Tibial artery (tissue), 4 donors: ENCODE data around the gene EXOC6.

Source experiments
- DNase-seq, 2 donors: peaks; one replicate each; pipeline ENCODE4 v3.0.0-alpha.2; 2019
- H3K27ac ChIP-seq, 2 donors: fragments of 200-600 bp; sonication (generic) in 1 of 2; 1 replicate in 1 of 2; 2 replicates in 1 of 2; pipeline ENCODE4 v1.5.1; 2018 to 2019; ENCODE audit warnings: mild to moderate bottlenecking in 1 of 2
- H3K27me3 ChIP-seq, 2 donors: fragments of 200-600 bp; sonication (generic) in 1 of 2; one replicate each; pipeline versions ENCODE4 v1.5.1 to v1.6.0; 2016 to 2019
- H3K36me3 ChIP-seq, 3 donors: fragments of 200-600 bp; sonication (generic) in 2 of 3; one replicate each; pipeline ENCODE4 v1.5.1; 2016 to 2019; ENCODE audit warnings: mild to moderate bottlenecking in 2 of 3
- H3K4me1 ChIP-seq, 4 donors: fragments of 200-600 bp; sonication (generic) in 2 of 4; 1 replicate in 3 of 4; 2 replicates in 1 of 4; pipeline ENCODE4 v1.5.1; 2016 to 2019
- H3K4me3 ChIP-seq, 2 donors: fragments of 200-600 bp; sonication (generic) in 1 of 2; 1 replicate in 1 of 2; 2 replicates in 1 of 2; pipeline ENCODE4 v1.5.1; 2018 to 2019; ENCODE audit warnings: mild to moderate bottlenecking in 2 of 2
- H3K9me3 ChIP-seq, 3 donors: fragments of 200-600 bp; sonication (generic) in 1 of 3; one replicate each; pipeline ENCODE4 v1.5.1; 2016 to 2019
- CTCF ChIP-seq, 2 experiments: fragments of 200-600 bp in 1 of 2; fragments of 450-650 bp in 1 of 2; IDR thresholded peaks; one replicate each; pipeline ENCODE4 v1.5.1; 2017 to 2019; ENCODE audit warnings: antibody characterized with exemption in 2 of 2, mild to moderate bottlenecking in 1 of 2, moderate library complexity in 1 of 2
- intact Hi-C: fragments of 100-400 bp; cut with DNase I; formaldehyde crosslinking; loops from one replicate; pipeline ENCODE4 v1.15.0; 2023; ENCODE audit warnings: low total_unique reads

Gene EXOC6

DNA sequence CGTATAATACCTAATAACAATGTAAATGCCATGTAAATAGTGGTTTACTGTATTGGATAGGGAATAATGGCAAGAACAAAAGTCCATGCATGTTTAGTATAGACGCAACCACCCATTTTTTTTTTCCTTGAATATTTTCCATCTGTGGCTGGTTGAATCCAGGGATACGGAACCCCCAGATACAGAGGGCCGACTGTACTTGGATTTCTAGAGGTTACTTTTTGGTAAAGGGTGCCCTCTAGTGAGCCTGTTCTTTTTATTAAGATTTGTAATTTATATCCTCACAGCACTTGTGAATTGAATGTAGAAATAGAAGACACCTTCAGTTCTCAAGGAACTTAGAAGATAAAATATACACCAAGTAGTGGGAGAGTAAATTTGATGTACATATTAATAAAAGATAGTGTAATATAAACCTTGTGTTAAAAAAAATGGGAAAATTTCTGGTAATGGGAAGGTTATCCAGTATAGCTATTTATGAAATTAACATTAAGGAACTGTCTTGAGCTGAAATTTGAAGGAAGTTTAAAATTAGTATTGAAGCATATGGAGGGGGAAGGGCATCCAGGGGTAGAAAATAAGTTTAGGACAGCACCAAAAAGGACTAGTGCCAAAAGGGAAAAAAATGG lies 32.0 kb downstream of the EXOC6 start:
- intact Hi-C loops, result loop anchor here (5.0 kb wide), 2 partner anchors 38 to 363 kb away; no protein-coding TSS in a partner anchor
- DNase-seq, result no peak
- H3K27ac ChIP-seq, result no peak overlapping the region
- no peak overlapping the region for H3K4me3 ChIP-seq
- H3K4me1 ChIP-seq, result no peaks in the 10 kb centered on the region
- no peaks in the 10 kb centered on the region for H3K27me3 ChIP-seq
- H3K9me3 ChIP-seq, result no peaks in the 10 kb centered on the region
- H3K36me3 ChIP-seq, result no peaks in the 10 kb centered on the region
- TF ChIP-seq CTCF (IDR thresholded peaks at IDR 0.05), result peak; percentile 35 to 39

DNA sequence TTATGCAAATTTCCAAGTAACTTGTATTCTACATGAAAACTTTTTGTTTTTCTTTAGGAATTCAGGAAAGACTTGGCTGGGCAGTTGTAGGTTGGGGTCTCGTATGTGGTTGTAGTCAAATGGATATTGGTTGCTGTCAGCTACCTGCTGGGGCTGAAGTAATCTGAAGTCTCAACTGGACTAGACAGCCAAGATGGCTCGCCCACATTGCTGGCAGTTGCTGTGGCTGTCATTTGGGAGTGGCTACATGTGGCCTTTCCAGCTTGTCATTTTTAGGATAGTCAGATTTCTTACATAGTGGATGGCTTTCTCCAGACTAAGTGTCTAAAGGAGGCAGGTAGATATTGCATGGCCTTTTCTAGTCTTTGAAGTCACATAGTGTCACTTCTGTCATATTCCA lies 32.6 kb downstream of the EXOC6 start:
- H3K27ac ChIP-seq, result no peak overlapping the region
- H3K36me3 ChIP-seq, result no peaks in the 10 kb centered on the region
- intact Hi-C loops, result loop anchor here (5.0 kb wide), 2 partner anchors 39 to 364 kb away; no protein-coding TSS in a partner anchor

DNA sequence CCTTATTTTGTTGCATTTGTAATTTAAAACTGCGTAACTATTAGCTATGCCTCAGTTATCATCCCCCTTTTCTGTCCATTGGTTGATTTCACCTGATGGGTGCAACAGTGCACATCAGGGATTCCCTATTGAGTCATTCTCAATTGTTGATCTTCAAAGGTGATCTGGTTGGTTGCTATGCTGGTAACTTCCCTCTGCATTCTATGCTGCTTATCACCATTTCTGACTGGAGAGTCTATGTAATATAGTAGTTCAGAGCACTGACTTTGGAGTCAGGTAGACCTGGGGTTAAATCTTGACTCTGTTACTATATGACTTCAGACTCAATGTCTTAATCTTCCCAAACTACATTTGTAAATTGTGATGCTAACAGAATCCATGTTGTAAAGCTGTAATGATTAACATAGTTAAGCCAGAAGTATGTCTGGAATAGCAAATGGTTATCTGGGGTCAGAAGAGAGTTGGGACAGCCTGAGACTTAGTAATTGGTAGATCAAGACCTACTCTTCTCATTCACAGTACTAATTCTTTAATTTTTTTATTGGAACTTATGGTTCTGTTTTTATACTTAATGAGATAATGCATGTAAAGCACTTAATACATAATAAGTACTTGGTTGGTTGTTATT lies 38.1 kb downstream of the EXOC6 start:
- Histone ChIP-seq H3K36me3 (no peaks in the 10 kb centered on the region), H3K4me3 (no peak overlapping the region), H3K4me1 (no peaks in the 10 kb centered on the region), H3K9me3 (no peaks in the 10 kb centered on the region), H3K27me3 (no peaks in the 10 kb centered on the region), H3K27ac (no peak overlapping the region)
- DNase-seq, result no peak
- no peak for TF ChIP-seq CTCF (IDR thresholded peaks at IDR 0.05)
- intact Hi-C loops, result no loop called here

More for the DNA sequence above, 32.6 kb downstream of the EXOC6 start:
- no peak for DNase-seq
- H3K4me1 ChIP-seq, result no peaks in the 10 kb centered on the region
- no peak overlapping the region for H3K4me3 ChIP-seq
- H3K27me3 ChIP-seq, result no peaks in the 10 kb centered on the region
- H3K9me3 ChIP-seq, result no peaks in the 10 kb centered on the region
- TF ChIP-seq CTCF (IDR thresholded peaks at IDR 0.05), result no peak

GRCh38 chr10:92890471-92890870 lies 42.2 kb downstream of the EXOC6 start:
- no peaks in the 10 kb centered on the region for H3K36me3 ChIP-seq
- H3K27ac ChIP-seq, result no peak overlapping the region
- no peaks in the 10 kb centered on the region for H3K9me3 ChIP-seq
- no peaks in the 10 kb centered on the region for H3K27me3 ChIP-seq
- no peak overlapping the region for H3K4me3 ChIP-seq
- peaks cover 0 to 8% (median 4%) of the 10 kb centered on the region in 4 donors for H3K4me1 ChIP-seq
- DNase-seq, result no peak
- intact Hi-C loops, result no loop called here
- no peak for TF ChIP-seq CTCF (IDR thresholded peaks at IDR 0.05)

DNA sequence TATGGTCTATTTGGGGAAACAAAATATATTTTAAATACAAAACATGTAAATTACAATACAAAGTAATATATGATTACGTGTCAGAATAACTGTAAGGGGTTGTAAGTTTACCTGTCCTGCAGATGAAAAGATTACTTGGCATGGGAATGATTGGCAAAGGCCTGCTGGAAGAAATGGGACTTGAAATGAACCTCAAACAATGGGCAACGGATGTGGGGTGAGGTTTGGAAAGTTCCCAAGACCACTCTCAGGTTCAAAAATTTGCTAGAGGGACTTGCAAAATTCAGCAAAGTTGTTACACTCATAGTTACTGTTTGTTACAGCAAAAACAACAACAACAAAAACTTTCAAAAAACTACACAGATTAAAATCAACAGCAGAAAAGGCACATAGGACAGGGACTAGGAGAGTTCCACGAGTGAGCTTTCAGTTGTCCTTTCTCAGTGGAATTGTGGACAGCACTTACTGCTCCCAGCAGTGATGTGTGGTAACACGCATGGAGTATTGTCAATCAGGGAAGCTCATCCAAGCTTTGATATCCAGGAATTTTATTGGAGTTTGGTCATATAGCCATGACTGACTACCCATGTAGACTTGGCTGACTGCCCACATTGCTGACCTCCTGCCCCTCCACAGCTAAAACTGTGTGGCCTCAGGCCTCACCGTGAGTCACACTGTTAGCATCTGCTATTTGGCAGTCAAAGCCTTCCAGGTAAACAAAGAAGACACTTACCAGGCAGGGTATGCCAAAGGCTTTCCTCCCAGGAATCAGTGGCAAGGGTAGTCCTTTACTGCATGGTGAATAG lies 43.8 kb downstream of the EXOC6 start:
- no peak overlapping the region for H3K4me3 ChIP-seq
- no peak overlapping the region for H3K27ac ChIP-seq
- no peaks in the 10 kb centered on the region for H3K27me3 ChIP-seq
- peaks cover 0 to 8% (median 4%) of the 10 kb centered on the region in 4 donors for H3K4me1 ChIP-seq
- intact Hi-C loops, result no loop called here
- no peak for DNase-seq
- no peaks in the 10 kb centered on the region for H3K9me3 ChIP-seq
- TF ChIP-seq CTCF (IDR thresholded peaks at IDR 0.05), result no peak
- no peaks in the 10 kb centered on the region for H3K36me3 ChIP-seq
